CD4-positive, alpha-beta T cell treated with Interleukin-15 for 1 hour (primary cell): ENCODE data around the gene DIP2C.
"Not testable (repeated sequence)": the region's sequence is repeated elsewhere in the genome, so short reads cannot be mapped to it uniquely, and the experiment has no call there.

ENCODE experiments used
- DNase-seq: peaks from one replicate; pipeline ENCODE4 v3.0.0-alpha.2; 2020

The DIP2C gene

DNA sequence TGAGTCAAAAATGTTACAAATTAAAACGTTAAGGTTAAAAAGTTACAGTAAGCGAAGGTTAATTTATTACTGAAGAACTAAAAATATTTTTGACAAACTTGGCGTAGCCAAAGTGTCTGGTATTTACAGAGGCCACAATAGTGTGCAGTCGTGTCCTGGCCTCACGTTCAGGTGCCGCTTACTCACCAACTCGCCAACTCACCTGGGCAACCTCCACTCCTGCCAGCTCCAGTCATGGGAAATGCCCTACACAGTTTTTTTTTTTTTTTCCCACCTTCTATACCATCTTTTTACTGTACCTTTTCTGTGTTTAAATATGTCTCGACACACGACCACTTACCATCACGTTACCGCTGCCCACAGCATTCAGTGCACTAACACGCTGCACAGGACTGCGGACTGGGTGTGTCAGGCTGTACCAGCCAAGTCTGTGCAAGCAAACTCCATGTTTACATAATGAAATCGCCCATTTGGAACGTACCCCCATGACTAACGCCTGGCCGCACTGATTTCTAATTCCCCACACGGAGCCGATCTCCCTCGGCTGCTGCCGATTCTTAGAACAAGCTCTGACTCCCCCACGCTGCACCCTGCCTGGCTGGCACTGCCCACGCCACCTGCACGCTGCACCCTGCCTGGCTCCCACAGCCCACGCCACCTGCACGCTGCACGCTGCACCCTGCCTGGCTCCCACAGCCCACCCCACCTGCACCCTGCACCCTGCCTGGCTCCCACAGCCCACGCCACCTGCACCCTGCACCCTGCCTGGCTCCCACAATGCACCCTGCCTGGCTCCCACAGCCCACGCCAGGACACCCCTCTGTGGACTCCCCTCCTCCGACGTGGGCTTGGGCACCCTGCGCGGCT is 351.1 kb downstream of the DIP2C start:
- no peak for DNase-seq

DNA sequence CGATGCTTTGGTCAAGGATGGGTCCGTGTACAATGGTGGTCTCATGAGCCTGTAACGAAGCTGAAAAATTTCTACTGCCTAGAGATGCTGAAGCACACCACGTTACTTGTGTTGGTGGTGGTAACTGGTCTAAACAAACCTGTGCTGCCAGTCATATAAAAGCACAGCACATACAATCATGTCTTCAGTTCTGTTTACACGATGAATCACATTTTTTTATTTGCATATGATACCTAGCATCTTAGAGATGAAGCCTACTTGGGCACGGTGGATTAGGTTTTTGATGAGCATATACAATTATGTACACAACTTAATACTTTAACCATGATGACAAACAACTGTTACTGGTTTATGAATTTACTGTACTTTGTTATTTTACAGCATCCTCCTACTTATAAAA is 353.2 kb downstream of the DIP2C start:
- no peak for DNase-seq

DNA sequence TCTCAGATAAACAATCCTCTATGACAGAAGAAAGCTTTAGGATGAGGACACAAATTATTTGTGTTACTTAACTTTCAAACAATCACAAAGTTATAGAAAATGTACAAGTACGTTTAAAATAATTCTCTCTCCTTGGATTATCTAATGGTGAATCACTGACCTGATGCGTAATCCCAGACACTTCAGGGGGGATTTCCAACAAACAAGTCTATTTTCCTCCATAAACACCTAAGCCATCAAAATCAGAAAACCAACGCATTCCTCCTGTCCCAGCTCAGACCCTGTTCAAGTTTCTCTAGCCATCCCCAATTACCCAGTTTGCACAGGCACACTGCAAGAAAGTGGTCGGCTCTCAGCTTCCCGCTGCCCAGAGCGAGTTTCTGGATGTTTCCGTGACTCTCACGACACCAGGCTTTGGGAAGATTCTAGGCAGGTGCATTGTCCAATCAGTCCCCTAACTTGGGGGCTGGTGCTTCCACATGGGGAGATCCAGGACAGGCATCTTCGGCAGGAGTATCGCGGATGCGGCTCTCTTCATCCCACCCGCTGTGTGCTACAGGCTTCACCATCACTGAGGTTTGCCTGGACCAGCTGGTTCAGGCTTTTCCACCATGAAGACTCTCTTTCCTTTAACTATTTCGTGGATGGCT is 354.2 kb downstream of the DIP2C start:
- DNase-seq, result no peak

DNA sequence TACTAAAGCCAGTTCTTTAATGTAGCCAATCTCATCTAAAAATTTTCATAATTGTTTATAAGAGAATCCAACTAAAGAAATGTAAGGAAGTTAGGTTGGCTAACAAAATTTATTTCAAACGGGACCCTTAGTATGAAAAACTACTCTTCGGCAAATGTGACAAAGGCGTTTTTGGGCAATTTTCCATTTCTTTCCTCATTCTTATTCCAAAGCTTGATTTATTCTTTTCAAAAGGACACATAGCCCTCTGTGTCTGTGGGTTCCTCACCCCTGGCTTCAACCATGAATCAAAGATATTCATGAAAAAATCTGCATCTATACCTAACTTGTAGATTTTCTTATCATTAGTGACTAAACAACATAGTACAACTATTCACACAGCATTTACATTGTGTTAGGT is 358.3 kb downstream of the DIP2C start:
- DNase-seq, result no peak

DNA sequence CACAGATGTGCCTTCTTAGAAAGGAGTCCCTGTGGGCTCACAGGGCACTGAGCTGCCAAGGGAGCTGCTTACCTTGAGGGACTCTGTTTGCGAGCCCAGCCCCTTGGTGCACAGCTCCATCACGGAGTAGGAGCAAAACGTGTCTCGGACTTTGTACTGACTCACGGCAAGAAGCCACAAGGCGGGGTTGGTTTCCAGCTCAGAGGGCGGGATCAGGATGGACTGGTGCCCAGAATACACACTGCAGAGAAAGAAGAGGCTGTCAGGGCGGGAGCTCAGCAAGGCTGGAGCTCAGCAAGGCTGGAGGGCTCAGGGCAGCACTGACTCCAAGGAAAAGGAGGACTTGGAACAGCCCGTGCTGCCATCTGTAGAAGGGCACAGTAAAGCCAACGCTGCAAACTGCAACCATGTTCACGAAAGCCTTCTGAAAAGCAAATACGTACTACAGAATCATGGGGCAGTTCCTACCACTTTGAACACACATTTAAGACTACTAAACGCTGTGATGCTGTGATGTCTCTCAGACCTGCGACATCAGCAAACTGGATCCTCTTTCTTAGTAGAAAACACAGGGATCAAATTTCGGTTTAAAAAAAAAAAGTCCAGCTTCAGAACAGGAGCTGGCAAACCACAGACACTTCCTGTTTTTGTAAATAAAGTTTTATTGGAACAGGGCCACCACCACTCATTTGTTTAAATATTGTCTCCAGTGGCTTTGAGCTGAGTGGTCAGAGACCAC is 359.9 kb downstream of the DIP2C start:
- DNase-seq, result no peak

DNA sequence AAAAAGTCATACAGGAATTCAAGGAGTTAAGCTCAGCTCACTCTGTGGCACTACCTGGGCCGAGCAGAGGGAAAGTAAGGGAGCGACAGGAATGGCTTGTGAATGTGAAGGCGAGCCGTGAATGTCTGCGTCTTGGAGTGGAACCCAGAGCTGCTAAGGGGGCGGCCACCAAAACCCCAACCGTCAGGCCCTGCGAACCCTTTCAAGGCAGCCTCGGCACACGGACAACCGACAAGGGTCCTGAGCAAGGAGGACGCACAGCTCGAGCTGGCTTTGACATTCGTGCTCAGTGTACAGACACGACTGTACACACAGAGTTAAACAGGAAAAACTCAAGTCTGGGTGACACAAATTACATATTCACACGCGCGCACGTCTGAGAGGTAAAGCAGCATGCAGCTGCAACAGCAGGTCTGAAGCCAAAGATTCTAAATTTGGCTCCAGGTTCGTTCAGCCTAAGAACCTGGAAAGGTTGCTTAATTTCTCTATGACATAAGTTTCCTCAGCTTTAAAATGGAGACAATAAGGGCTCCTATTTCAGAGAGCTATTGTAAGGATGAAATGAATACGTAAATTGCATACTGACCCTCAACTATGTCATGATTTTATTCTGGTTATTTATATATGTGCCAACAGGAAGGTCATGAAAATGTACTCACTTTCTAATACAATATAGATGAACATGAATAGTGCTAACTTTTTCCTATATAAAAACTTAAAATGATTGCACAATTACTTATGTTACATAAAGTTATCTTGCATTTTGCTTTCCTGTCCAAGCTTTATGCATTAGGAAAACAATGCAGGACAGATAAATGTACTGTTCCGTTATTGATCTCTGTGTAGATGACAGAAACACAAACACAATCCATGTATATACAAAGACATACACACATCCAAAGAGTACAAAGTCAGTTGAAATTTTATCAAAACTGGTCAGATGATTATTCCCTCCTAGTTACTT is 361.3 kb downstream of the DIP2C start:
- DNase-seq, result no peak

DNA sequence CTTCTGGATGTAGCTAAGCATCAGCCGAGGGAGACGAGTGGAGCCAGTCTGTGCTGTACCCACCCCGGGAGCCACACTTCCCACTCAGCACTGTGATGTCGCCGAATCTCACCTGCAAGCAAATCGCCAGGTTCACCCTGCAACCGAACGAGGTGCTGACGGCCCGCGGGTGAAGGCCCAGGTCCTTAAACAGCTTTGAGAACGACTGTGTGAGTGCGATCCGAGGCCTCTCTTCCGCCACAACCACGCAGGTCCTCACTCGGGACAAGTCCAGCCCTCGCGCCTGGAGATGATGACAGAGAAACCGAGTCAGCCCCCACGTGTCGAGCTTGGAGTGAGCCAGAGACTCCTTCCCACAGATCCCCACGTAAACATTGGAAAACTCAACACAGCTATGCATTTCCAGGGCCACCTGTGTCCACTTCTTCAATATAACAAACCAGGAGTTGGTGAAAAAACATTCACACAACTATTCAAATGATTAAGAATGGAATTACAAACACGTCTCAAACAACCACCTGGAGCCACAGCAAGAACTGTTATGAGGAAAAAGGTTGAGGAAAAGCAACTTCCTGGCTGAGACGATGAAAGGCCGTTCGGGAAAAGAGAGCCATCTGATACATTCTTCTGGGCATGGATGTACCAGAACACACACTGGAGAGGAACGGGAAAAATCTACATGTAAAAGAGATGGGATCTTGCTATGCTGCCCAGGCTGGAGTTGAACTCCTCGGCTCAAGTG is 362.4 kb downstream of the DIP2C start:
- DNase-seq, result no peak

DNA sequence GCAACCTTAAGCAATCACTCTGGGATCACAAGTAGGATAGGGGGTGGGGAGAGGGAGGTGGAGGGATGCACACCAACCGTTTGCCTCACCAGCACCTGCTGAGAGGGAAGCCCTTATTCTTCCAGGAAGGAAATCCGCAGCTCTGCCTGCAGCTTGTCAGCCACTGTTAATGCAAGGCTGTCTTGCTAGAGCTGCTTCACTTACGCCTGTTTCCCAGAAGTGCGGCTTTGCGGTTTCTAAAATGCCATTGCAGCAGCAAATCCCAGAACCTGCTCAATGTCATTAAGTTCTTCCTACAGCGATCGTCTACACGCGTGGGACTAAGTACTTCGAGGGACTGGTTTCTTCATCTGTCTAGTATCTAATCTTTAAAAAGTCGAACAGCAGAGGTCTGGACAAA is 363.1 kb downstream of the DIP2C start:
- DNase-seq, result no peak

DNA sequence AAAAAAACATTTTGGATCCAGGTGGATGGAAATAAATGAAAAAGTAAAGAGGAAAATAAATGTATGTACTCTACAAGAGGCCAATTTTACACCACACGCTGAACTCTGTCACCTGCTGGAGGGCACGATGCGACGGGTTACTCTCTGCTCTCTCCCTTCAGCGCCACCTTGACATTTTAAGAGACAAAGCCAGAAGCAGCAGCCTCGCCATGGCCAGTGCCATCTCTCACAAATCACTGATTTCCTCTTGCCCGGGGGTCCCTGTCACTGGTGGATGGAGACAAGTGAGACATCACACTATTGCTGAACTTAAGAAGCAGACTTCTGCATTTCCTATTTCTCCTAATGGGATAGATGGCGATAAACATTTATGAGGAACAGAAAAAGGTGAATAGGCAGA is 364.2 kb downstream of the DIP2C start:
- DNase-seq, result no peak

DNA sequence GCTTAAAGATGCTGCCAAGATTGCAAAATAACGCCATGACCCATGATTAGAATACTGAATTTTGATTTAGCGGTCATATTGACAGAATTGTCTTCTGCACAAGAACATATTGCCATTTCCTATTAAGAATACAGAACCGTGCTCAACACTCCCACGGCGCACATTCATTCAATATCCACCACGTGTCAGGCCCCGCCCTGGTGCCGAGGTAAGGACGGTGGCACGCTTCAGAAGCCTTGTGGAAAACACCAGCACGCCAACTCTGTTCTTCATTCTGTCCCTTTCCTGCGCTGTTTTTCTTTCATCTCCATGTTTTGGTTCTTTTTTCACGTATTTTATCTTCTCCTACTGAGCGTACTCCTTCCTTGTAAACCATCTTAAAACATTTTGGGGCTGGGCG is 364.9 kb downstream of the DIP2C start:
- no peak for DNase-seq

DNA sequence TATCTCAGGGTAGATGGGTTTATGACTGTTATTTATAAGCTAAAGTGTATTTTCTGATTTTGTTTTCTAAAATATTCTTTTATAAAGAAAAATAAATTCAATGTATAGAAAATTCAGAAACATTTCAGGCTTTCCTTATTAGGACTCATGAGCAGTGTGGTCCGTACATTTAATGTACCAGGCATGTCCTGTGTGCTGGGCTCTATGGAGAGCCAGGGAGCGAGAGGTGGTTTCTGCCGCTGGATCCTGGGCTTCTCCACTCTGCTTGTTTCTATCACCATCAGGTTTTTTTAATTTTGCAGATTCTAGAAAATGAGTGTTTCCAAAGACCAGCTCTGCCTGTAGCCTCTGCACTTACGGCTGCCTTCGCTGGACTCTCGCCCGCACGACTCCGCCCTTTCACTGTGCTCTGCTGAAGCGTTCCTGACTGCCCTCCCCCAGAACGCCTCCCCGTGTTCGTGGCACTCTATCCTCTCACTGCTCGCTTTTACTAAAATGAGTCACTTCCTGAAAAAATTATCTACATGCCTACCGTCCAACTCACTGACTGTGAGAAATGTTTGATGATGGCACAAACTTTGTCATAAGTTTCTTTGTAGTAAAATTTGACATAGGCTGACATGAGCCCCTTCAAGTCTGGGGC is 365.7 kb downstream of the DIP2C start:
- peak; percentile 32 for DNase-seq

DNA sequence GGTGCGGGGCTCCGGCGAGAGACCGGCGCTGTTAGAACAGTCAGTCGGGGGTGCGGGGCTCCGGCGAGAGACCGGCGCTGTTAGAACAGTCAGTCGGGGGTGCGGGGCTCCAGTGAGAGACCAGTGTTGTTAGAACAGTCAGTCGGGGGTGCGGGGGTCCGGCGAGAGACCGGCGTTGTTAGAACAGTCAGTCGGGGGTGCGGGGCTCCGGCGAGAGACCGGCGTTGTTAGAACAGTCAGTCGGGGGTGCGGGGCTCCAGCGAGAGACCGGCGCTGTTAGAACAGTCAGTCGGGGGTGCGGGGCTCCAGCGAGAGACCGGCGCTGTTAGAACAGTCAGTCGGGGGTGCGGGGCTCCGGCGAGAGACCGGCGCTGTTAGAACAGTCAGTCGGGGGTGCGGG is 366.4 kb downstream of the DIP2C start:
- not testable (repeated sequence) for DNase-seq

DNA sequence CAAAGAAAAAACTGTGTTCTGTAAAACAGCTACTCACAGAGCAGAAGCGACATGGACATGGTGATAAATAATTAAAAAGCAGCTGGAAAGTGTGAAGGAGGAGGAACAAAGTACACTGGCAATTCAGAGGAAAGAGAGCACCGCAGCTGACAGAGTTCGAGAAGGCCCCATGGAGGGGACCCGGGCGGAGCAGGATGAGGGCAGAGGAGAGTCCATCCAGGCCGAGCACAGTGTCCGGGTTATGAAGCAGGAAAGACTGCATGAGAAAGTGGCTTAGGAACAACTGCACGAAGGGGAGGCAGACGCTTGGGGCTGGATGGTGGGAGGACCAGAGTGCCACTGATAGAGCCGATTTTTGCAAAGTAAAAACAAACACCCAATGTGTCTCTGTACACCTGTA is 368.7 kb downstream of the DIP2C start:
- DNase-seq, result no peak

DNA sequence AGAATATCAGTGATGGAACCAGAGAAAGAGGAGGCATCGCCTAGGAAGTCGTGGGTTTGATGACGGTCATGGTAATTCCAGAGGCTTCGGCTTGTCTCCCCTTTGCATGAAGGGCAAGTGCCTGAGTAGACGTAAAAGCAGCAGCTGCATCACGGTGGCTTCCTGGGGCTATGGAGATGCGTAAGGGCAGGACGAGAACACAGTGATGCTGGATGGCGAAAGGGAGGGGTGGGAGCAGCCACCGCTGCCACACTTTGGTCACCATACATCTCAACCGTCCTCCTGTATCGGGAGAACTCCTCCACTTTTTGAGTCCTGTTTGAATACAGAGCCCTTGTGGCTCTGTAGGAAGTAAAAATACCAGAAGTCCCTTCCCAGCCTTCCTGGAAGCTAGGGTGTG is 371.5 kb downstream of the DIP2C start:
- no peak for DNase-seq

DNA sequence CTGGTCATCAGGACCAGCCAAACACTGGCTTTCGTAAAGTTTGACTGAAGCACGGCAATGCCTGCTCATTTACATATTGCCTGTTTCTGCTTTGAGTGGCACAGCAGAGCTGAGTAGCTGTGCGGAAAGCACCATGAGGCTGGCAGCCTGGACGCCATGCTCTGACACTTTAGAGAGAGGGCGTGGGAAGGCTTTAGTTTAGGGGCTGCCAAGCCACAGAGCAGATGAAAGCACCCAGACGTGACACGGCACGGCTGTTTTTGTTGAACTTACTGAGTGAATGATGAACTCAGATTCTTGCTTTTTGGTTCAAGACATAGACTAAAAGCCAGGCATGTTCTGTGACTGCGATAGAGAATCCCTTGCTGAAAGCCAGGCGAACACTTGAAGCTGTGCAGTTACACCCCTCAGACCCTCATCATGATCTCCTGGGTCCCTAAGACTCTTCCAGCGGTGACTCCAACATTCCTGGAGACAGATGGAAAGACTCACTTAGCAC is 372.1 kb downstream of the DIP2C start:
- DNase-seq, result peak; percentile 73

DNA sequence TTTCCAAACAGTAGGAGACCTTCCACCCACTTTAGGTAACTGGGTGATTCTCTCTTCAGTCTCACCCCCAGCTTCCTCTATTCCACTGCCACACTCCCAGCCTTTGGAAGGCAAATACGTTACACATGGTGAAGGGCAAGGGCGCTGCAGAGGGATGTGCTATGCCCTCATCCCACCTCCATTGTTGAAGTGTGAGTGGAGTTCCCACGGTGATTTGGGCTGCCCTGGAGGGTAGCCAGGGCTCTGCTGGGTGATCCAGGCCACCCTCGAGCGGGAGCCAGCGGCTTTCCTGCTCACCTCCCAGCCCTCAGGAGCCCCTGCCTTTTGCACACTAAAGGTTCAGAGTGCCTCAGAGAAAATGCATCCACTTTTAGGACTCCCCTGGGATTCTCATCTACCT is 373.1 kb downstream of the DIP2C start:
- no peak for DNase-seq

DNA sequence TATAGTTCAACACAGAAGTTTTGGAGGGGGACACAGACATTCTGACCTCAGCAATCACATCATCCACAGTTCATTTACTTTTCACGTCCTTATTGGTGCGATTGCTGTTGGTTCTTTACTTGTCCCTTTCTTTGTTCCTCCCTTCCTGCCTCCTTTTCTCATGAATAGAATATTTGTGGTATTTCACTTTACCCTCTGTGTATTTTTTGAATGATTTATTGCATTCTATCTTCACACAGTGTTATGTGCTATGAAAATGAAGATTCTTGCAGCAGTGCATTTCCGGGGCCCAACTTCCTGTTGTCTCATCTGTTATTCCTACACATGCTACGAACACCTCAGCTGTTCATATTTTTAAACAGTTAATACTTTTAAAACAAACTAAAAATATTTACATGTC is 374.6 kb downstream of the DIP2C start:
- no peak for DNase-seq

DNA sequence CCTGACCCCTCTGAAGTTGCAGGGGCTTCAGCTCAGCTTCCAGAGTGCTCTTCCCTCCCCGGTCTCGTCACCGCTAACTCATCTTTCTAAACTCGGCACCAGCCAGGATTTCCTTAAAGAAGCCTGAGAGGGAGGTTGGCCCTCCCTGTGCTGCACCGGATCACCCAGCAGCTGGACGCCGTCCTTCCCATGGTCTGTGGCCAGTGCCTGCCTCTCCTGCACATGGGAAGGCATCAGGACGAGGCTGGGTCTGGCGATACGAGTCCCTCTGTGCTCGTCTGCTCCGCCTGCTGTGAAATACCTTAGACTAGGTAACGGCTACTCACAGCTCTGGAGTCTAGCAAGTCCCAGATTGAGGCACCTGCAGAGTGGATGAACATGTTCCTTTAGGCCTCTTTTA is 375.1 kb downstream of the DIP2C start:
- DNase-seq, result no peak

DNA sequence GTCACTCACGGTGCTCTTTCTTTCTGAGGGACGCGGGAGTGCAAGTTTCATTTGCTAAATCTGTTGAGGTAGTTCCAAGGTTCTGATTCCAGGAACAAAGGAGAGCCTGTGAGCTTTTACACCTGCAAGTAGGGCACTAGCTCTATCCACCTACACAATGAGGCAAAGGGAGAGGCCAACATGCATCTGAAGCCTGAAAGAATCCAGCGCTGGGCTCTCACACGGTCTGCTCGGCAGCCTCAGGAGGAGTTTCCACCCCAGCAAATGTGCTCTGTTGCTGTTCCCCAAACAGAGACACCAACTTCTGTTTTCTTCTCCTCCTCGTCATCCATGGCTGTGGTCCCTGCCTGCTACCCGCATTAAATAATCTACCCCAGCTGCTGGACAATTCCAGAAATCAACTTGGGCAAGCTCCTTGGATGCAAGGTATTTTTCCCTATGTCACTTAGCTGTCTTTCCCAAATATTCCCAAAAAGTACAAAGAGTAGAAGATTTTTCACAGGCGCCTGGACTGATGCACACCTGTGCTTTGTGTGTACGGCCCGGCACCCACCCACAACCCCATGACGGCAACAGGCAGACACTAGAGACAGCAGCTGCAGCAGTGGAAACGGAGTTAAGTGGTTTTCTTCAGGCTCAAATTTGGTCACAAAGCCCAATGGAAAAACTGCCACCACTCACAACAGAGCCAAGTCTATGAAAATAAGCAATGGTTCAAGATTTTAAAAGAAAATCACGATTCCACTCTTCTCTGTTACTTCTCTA is 377.4 kb downstream of the DIP2C start:
- DNase-seq, result no peak

DNA sequence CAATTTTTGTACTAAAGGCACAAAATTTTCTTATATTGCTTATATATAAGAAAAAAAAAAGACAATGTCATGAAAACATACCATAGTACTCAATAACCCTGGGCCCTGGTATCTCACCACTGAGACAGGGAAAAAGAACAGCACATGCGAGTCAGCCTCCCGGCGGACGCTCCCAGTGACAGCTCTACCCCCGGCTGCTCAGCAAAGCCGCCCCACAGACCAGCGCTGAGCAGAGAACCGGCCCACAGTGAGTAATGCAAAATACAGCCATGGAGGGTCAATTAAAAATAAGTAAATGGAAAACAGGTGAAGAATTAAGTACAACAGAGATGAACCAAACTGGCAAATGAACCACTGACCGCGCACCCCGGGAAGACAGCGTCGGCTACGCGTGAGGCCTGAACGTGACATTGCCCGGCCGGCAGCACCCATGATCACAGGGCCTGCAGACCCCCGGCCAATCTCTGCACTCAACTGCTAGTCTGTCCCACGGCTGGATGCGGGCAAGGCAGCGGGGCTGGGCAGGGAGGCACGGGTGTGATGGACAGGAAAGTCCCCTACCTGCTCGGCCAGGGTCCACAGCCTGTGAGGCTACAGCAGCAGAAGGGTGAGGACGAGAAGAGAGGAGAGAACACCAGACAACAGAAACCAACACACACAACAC is 378.4 kb downstream of the DIP2C start:
- no peak for DNase-seq
